IMR-90 (cell line): ENCODE measurements around the gene STKLD1. TPM values are rescaled to one million over a fixed set of nuclear protein-coding genes. Genes with fewer than 3 reads are reported as not detected.
"Not testable (repeated sequence)": the region's sequence is repeated elsewhere in the genome, so short reads cannot be mapped to it uniquely, and the experiment has no call there.

Experiments
- ATAC-seq: fragments of 200-7000 bp; cut with Tn5 transposase; 2 replicates; pipeline ENCODE4 v1.9.1; 2020; ENCODE audit warnings: low read depth, mild to moderate bottlenecking, moderate library complexity
- BruUV-seq: library from RNA; stranded (reverse); fragments of 400-500 nt; replicated peaks from 2 replicates; lab custom pipeline; 2021; lab: Mats Ljungman, UMichigan
- CTCF ChIA-PET: fragments of 300-600 bp; formaldehyde crosslinking; extraction: SDS; loops from one replicate; lab custom pipeline; 2021; ENCODE audit warnings: antibody characterized with exemption; lab: Yijun Ruan, JAX
- POLR2A ChIA-PET: fragments of 300-600 bp; sonication (Branson Sonifier 250); formaldehyde crosslinking; loops from one replicate; lab custom pipeline; 2022; ENCODE audit warnings: antibody characterized with exemption; ENCODE audit not compliant: unreplicated experiment; lab: Charles Lee
- DNase-seq: peaks from one replicate; pipeline ENCODE4 v3.0.0; 2013
- H2AFZ ChIP-seq: replicated peaks from 2 replicates; pipeline ENCODE3; 2013; ENCODE audit warnings: low read length, mild to moderate bottlenecking; ENCODE audit not compliant: poor library complexity
- H2AK5ac ChIP-seq: 2 replicates; pipeline ENCODE4 v1.6.1; 2013; ENCODE audit warnings: low read depth, low read length, inconsistent platforms
- H2AK9ac ChIP-seq: replicated peaks from 2 replicates; pipeline ENCODE3; 2013; ENCODE audit warnings: mild to moderate bottlenecking, low read depth, low read length, moderate library complexity; ENCODE audit not compliant: poor library complexity
- H2BK120ac ChIP-seq: 2 replicates; pipeline ENCODE4 v1.6.1; 2013; ENCODE audit warnings: low read depth, low read length, inconsistent platforms
- H2BK15ac ChIP-seq: 3 replicates; pipeline ENCODE4 v1.6.1; 2013; ENCODE audit warnings: low read depth, low read length, inconsistent platforms
- H2BK20ac ChIP-seq: 2 replicates; pipeline ENCODE4 v1.6.1; 2013; ENCODE audit warnings: low read depth, mild to moderate bottlenecking, inconsistent platforms, low read length, moderate library complexity
- H2BK5ac ChIP-seq: 2 replicates; pipeline ENCODE4 v1.6.1; 2013; ENCODE audit warnings: mild to moderate bottlenecking, low read depth, low read length, inconsistent platforms; ENCODE audit not compliant: poor library complexity, severe bottlenecking
- H3K14ac ChIP-seq: replicated peaks from 2 replicates; pipeline ENCODE4 v1.6.1; 2013; ENCODE audit warnings: low read depth, low read length, inconsistent platforms
- H3K18ac ChIP-seq: 2 replicates; pipeline ENCODE4 v1.6.1; 2013; ENCODE audit warnings: low read depth, low read length, control low read depth
- H3K23ac ChIP-seq: 2 replicates; pipeline ENCODE4 v1.6.1; 2013; ENCODE audit warnings: low read depth, low read length, inconsistent platforms
- H3K27ac ChIP-seq: 2 replicates; pipeline ENCODE4 v1.5.1; 2013; ENCODE audit warnings: mild to moderate bottlenecking, control low read depth, low read length; ENCODE audit not compliant: insufficient read depth
- H3K27me3 ChIP-seq: 2 replicates; pipeline ENCODE4 v1.6.1; 2013; ENCODE audit warnings: low read length; ENCODE audit not compliant: control insufficient read depth, insufficient read depth
- H3K36me3 ChIP-seq: 2 replicates; pipeline ENCODE4 v1.6.1; 2013; ENCODE audit warnings: low read length, mixed read lengths; ENCODE audit not compliant: control insufficient read depth, insufficient read depth
- H3K4ac ChIP-seq: 2 replicates; pipeline ENCODE4 v1.6.1; 2013; ENCODE audit warnings: low read depth, low read length, inconsistent platforms
- H3K4me1 ChIP-seq: 2 replicates; pipeline ENCODE4 v1.6.1; 2013; ENCODE audit warnings: low read length, mixed read lengths; ENCODE audit not compliant: control insufficient read depth, insufficient read depth
- H3K4me2 ChIP-seq: 2 replicates; pipeline ENCODE4 v1.6.1; 2013; ENCODE audit warnings: low read depth, mild to moderate bottlenecking, control low read depth, low read length, moderate library complexity
- H3K4me3 ChIP-seq: 2 replicates; pipeline ENCODE4 v1.5.1; 2013; ENCODE audit warnings: low read depth, mild to moderate bottlenecking, control low read depth, low read length, moderate library complexity; ENCODE audit not compliant: insufficient read depth
- H3K56ac ChIP-seq: 2 replicates; pipeline ENCODE4 v1.6.1; 2013; ENCODE audit warnings: low read length, inconsistent platforms; ENCODE audit not compliant: insufficient read depth; ENCODE audit errors: extremely low read depth
- H3K79me1 ChIP-seq, 2 experiments: 2 replicates each; pipeline ENCODE4 v1.6.1; 2013; ENCODE audit warnings: low read length in 2 of 2, inconsistent platforms in 1 of 2, low read depth in 1 of 2
- H3K9ac ChIP-seq: 2 replicates; pipeline ENCODE4 v1.6.1; 2013; ENCODE audit warnings: low read depth, low read length, control low read depth
- H3K9me1 ChIP-seq: 2 replicates; pipeline ENCODE4 v1.6.1; 2013; ENCODE audit warnings: low read length, inconsistent platforms; ENCODE audit not compliant: insufficient read depth
- H3K9me3 ChIP-seq: 2 replicates; pipeline ENCODE4 v1.6.1; 2013; ENCODE audit warnings: low read length; ENCODE audit not compliant: control insufficient read depth, insufficient read depth
- H4K20me1 ChIP-seq: 2 replicates; pipeline ENCODE4 v1.6.1; 2013; ENCODE audit warnings: low read length, inconsistent platforms; ENCODE audit not compliant: insufficient read depth
- H4K5ac ChIP-seq: 2 replicates; pipeline ENCODE4 v1.6.1; 2013; ENCODE audit warnings: mild to moderate bottlenecking, low read depth, low read length, control low read depth
- H4K8ac ChIP-seq, 2 experiments: 2 replicates each; pipeline ENCODE4 v1.6.1; 2013; ENCODE audit warnings: low read depth in 2 of 2, low read length in 2 of 2, control low read depth in 1 of 2, inconsistent platforms in 1 of 2
- H4K91ac ChIP-seq: 2 replicates; pipeline ENCODE4 v1.6.1; 2013; ENCODE audit warnings: low read depth, low read length, inconsistent platforms; ENCODE audit not compliant: insufficient read depth
- RFX5 ChIP-seq: IDR thresholded peaks from 2 replicates; pipeline ENCODE4 v1.8.0; 2012; ENCODE audit warnings: low read depth, mild to moderate bottlenecking, low read length, moderate library complexity
- WGBS, 2 experiments: methylation state at CpG; one replicate each; pipeline versions ENCODE4 v1.1.5 to v1.1.7; 2013; ENCODE audit warnings: missing lambda C conversion rate in 2 of 2; ENCODE audit not compliant: insufficient read length in 1 of 2; ENCODE audit errors: extremely low coverage in 2 of 2; 5-methylcytosine and 5-hydroxymethylcytosine counted together
- dilution Hi-C: fragments of 300-500 bp; cut with HindIII; formaldehyde crosslinking; loops from one replicate; pipeline ENCODE4 v1.14.3; 2018; ENCODE audit warnings: low sequenced_read_pairs; ENCODE audit not compliant: unreplicated experiment
- in situ Hi-C: fragments of 300-500 bp; cut with MboI; formaldehyde crosslinking; loops from 3 replicates; pipeline ENCODE4 v1.14.3; 2019; ENCODE audit warnings: low sequenced_read_pairs, inconsistent platforms, mixed read lengths
- intact Hi-C: fragments of 100-400 bp; cut with micrococcal nuclease; formaldehyde crosslinking; loops from 2 replicates; pipeline ENCODE4 v1.10.0; 2022
- polyA plus RNA-seq, 3 experiments: library from polyadenylated mRNA; depleted of rRNA; stranded (reverse); fragments of >200 nt; gene quantifications; 2 replicates each; pipeline ENCODE4 v1.2.3, GENCODE V29; 2012; ENCODE audit warnings: low replicate concordance in 1 of 3
- total RNA-seq: library from RNA; depleted of rRNA; stranded (reverse); fragments of >200 nt; gene quantifications from 2 replicates; pipeline ENCODE4 v1.2.3, GENCODE V29; 2012
- TF ChIP-seq, protein P1 (sequence below): conservative IDR thresholded peaks from 2 replicates; pipeline ENCODE4 v1.5.1; 2012; ENCODE audit warnings: mild to moderate bottlenecking, low read depth, low read length, improper control_type of control experiment

Gene STKLD1
- total and polyA plus RNA-seq, 2 of the 4 experiments (the other 2 are of a cell fraction), result 0.54 to 0.65 TPM

GRCh38 chr9:133375724-133376654 lies at the start of gene STKLD1, which contains the start of gene SURF4 (continued):
- TF ChIP-seq, protein P1, sequence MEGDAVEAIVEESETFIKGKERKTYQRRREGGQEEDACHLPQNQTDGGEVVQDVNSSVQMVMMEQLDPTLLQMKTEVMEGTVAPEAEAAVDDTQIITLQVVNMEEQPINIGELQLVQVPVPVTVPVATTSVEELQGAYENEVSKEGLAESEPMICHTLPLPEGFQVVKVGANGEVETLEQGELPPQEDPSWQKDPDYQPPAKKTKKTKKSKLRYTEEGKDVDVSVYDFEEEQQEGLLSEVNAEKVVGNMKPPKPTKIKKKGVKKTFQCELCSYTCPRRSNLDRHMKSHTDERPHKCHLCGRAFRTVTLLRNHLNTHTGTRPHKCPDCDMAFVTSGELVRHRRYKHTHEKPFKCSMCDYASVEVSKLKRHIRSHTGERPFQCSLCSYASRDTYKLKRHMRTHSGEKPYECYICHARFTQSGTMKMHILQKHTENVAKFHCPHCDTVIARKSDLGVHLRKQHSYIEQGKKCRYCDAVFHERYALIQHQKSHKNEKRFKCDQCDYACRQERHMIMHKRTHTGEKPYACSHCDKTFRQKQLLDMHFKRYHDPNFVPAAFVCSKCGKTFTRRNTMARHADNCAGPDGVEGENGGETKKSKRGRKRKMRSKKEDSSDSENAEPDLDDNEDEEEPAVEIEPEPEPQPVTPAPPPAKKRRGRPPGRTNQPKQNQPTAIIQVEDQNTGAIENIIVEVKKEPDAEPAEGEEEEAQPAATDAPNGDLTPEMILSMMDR, result no peak
- no peak for TF ChIP-seq RFX5

- H3K4ac ChIP-seq, ATAC-seq, POLR2A ChIA-PET, H4K91ac ChIP-seq, H2BK5ac ChIP-seq, DNase-seq, H2AK9ac ChIP-seq, H4K20me1 ChIP-seq, H2AFZ ChIP-seq, CTCF ChIA-PET, H3K9ac ChIP-seq, H4K5ac ChIP-seq, H3K9me3 ChIP-seq, intact Hi-C loops, dilution Hi-C loops, H3K79me1 ChIP-seq, H3K4me3 ChIP-seq, H3K4me1 ChIP-seq, in situ Hi-C loops, H3K27ac ChIP-seq, H2BK20ac ChIP-seq, H4K8ac ChIP-seq, H2BK15ac ChIP-seq, BruUV-seq, H3K14ac ChIP-seq, H2AK5ac ChIP-seq, H3K9me1 ChIP-seq, H2BK120ac ChIP-seq, H3K23ac ChIP-seq, H3K18ac ChIP-seq, H3K56ac ChIP-seq, H3K4me2 ChIP-seq: not testable (repeated sequence)
- Histone ChIP-seq H3K36me3 (peaks cover 12% of the 10 kb centered on the region), H3K27me3 (peaks cover 12% of the 10 kb centered on the region; the same call in 1 of the 2 replicates)
- WGBS, 2 experiments, result 70% methylated on average over 2 of the region's 6 CpGs; no CpG with 5 or more reads in 1 of the 2 experiments
Measured at GRCh38 chr9:133327021-133327420, 49.1 kb upstream of the STKLD1 start.
